Fibroblast of lung (primary cell): ENCODE data around the gene CHMP4B. TPM values are rescaled to one million over a fixed set of nuclear protein-coding genes. Genes with fewer than 3 reads are reported as not detected.
A peak's percentile ranks its signal among the peaks of the same experiment; 100 is the strongest.

Experiments
- DNase-seq, 2 donors: peaks; one replicate each; pipeline versions ENCODE4 v3.0.0 to v3.0.0-alpha.2; 2010; ENCODE audit warnings: low read depth in 2 of 2
- H2AFZ ChIP-seq: 2 replicates; pipeline ENCODE4 v1.5.1; 2012; ENCODE audit warnings: low read length, control low read depth, inconsistent platforms
- H3K27ac ChIP-seq: 2 replicates; pipeline ENCODE4 v1.5.1; 2011; ENCODE audit warnings: low read length, control low read depth; ENCODE audit not compliant: insufficient read depth
- H3K27me3 ChIP-seq: 2 replicates; pipeline ENCODE4 v1.5.1; 2011; ENCODE audit warnings: mild to moderate bottlenecking, low read length; ENCODE audit not compliant: control insufficient read depth, insufficient read depth
- H3K36me3 ChIP-seq: 2 replicates; pipeline ENCODE4 v1.5.1; 2011; ENCODE audit warnings: low read length; ENCODE audit not compliant: control insufficient read depth, insufficient read depth
- H3K4me1 ChIP-seq: 2 replicates; pipeline ENCODE4 v1.5.1; 2011; ENCODE audit warnings: low read length; ENCODE audit not compliant: control insufficient read depth, insufficient read depth; ENCODE audit errors: extremely low read depth
- H3K4me2 ChIP-seq: 2 replicates; pipeline ENCODE4 v1.5.1; 2011; ENCODE audit warnings: low read length, control low read depth; ENCODE audit not compliant: insufficient read depth; ENCODE audit errors: extremely low read depth
- H3K4me3 ChIP-seq, 4 experiments: fragments of 200-600 bp in 1 of 4; sonication (generic) in 1 of 4; replicated peaks in 1 of 4; 2 replicates each; pipeline ENCODE4 v1.5.1; 2011 to 2016; ENCODE audit warnings: low read length in 4 of 4, low read depth in 3 of 4, mild to moderate bottlenecking in 3 of 4, control low read depth in 2 of 4, inconsistent platforms in 1 of 4, mixed read lengths in 1 of 4; ENCODE audit not compliant: insufficient read depth in 1 of 4; ENCODE audit errors: control extremely low read depth in 1 of 4
- H3K79me2 ChIP-seq: 2 replicates; pipeline ENCODE4 v1.5.1; 2012; ENCODE audit warnings: mild to moderate bottlenecking, low read length, inconsistent platforms; ENCODE audit not compliant: control insufficient read depth, insufficient read depth
- H3K9ac ChIP-seq: 2 replicates; pipeline ENCODE4 v1.5.1; 2011; ENCODE audit warnings: mild to moderate bottlenecking, low read length, control low read depth; ENCODE audit not compliant: insufficient read depth
- H3K9me3 ChIP-seq: 2 replicates; pipeline ENCODE4 v1.5.1; 2012; ENCODE audit warnings: low read depth, low read length; ENCODE audit not compliant: control insufficient read depth, insufficient read depth
- H4K20me1 ChIP-seq: 2 replicates; pipeline ENCODE4 v1.5.1; 2011; ENCODE audit warnings: low read length; ENCODE audit not compliant: control insufficient read depth, insufficient read depth; ENCODE audit errors: extremely low read depth
- EZH2 ChIP-seq: IDR thresholded peaks from 2 replicates; pipeline ENCODE4 v1.5.1; 2012; ENCODE audit warnings: low read length, control low read depth, mild to moderate bottlenecking; ENCODE audit errors: missing control alignments
- polyA plus RNA-seq, 2 donors: library from polyadenylated mRNA; depleted of rRNA in 1 of 2; stranded (reverse) in 1 of 2; unstranded in 1 of 2; fragments of >200 nt; gene quantifications; 2 replicates each; pipeline ENCODE4 v1.2.1, GENCODE V29; 2011 to 2012; ENCODE audit warnings: missing spikeins in 1 of 2
- total RNA-seq: library from RNA; depleted of rRNA; stranded (reverse); fragments of >200 nt; gene quantifications from 2 replicates; pipeline ENCODE4 v1.2.1, GENCODE V29; 2014
- TF ChIP-seq, protein P1 (sequence below), 2 donors: IDR thresholded peaks in 1 of 2; conservative IDR thresholded peaks in 1 of 2; 1 replicate in 1 of 2; 2 replicates in 1 of 2; pipeline ENCODE4 v1.5.1; 2011 to 2012; ENCODE audit warnings: low read length in 2 of 2, control low read depth in 1 of 2, inconsistent platforms in 1 of 2, low read depth in 1 of 2, mild to moderate bottlenecking in 1 of 2

Gene CHMP4B
- total and polyA plus RNA-seq, 2 donors (not counting 1 experiment from before 2014, with no cell fraction given): 26.3 to 83.2 TPM

DNA sequence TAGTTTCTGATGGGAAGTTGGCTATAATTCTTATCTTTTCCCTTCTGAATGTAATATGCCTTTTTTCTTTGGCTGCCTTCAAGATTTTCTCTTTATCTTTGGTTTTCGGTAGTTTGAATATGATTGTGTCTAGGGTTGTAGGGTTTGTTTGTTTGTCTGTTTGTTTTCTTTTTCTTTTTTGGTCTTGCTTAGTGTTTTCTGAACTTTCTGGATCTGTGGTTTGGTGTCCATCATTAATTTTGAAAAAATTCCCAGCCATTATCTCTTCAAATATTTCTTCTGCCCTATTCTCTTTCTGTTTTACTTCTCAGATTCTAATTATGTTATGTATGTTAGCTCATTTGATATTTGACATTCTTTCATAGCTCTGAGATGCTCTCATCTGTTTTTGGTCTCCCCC, 79.4 kb downstream of the CHMP4B start:
- Histone ChIP-seq H3K36me3 (no peaks in the 10 kb centered on the region), H3K27me3 (peaks cover 6% of the 10 kb centered on the region), H3K9ac (no peak overlapping the region), H3K4me3 (no peak overlapping the region), H4K20me1 (no peaks in the 10 kb centered on the region), H3K9me3 (no peaks in the 10 kb centered on the region), H3K27ac (no peak overlapping the region), H3K79me2 (no peaks in the 10 kb centered on the region), H2AFZ (no peak overlapping the region), H3K4me2 (no peak overlapping the region), H3K4me1 (no peaks in the 10 kb centered on the region)
- no peak for DNase-seq
- TF ChIP-seq EZH2: no peak
- TF ChIP-seq, protein P1, sequence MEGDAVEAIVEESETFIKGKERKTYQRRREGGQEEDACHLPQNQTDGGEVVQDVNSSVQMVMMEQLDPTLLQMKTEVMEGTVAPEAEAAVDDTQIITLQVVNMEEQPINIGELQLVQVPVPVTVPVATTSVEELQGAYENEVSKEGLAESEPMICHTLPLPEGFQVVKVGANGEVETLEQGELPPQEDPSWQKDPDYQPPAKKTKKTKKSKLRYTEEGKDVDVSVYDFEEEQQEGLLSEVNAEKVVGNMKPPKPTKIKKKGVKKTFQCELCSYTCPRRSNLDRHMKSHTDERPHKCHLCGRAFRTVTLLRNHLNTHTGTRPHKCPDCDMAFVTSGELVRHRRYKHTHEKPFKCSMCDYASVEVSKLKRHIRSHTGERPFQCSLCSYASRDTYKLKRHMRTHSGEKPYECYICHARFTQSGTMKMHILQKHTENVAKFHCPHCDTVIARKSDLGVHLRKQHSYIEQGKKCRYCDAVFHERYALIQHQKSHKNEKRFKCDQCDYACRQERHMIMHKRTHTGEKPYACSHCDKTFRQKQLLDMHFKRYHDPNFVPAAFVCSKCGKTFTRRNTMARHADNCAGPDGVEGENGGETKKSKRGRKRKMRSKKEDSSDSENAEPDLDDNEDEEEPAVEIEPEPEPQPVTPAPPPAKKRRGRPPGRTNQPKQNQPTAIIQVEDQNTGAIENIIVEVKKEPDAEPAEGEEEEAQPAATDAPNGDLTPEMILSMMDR (conservative IDR thresholded peaks at IDR 0.05 in 1 of 2, IDR thresholded peaks at IDR 0.05 in 1 of 2; ENCODE audit: low read depth in 1 of 2, low read length in 2 of 2): no peak

- H3K36me3 ChIP-seq: no peaks in the 10 kb centered on the region
- H3K27ac ChIP-seq: no peak overlapping the region
Measured at GRCh38 chr20:33893314-33893713, 82.2 kb downstream of the CHMP4B start.

GRCh38 chr20:33894798-33895197, 83.7 kb downstream of the CHMP4B start:
- no peaks in the 10 kb centered on the region for H3K9me3 ChIP-seq
- TF ChIP-seq, protein P1 (conservative IDR thresholded peaks at IDR 0.05 in 1 of 2, IDR thresholded peaks at IDR 0.05 in 1 of 2; ENCODE audit: low read depth in 1 of 2, low read length in 2 of 2): no peak
- no peak for TF ChIP-seq EZH2
- H3K27me3 ChIP-seq: no peaks in the 10 kb centered on the region
- DNase-seq: peak in 1 of 2 donors; percentile 62
- no peak overlapping the region for H3K4me3 ChIP-seq
- no peaks in the 10 kb centered on the region for H3K36me3 ChIP-seq
- no peak overlapping the region for H2AFZ ChIP-seq
- no peak overlapping the region for H3K9ac ChIP-seq
- no peak overlapping the region for H3K4me2 ChIP-seq
- H4K20me1 ChIP-seq: no peaks in the 10 kb centered on the region
- no peaks in the 10 kb centered on the region for H3K4me1 ChIP-seq
- H3K79me2 ChIP-seq: no peaks in the 10 kb centered on the region
- H3K27ac ChIP-seq: no peak overlapping the region

More at GRCh38 chr20:33893314-33893713, 82.2 kb downstream of the CHMP4B start:
- no peaks in the 10 kb centered on the region for H3K4me1 ChIP-seq
- H3K9ac ChIP-seq: no peak overlapping the region
- H3K4me2 ChIP-seq: no peak overlapping the region
- no peaks in the 10 kb centered on the region for H4K20me1 ChIP-seq
- no peak overlapping the region for H3K4me3 ChIP-seq
- no peaks in the 10 kb centered on the region for H3K9me3 ChIP-seq
- TF ChIP-seq, protein P1 (conservative IDR thresholded peaks at IDR 0.05 in 1 of 2, IDR thresholded peaks at IDR 0.05 in 1 of 2; ENCODE audit: low read depth in 1 of 2, low read length in 2 of 2): no peak
- DNase-seq: peak; percentile 40 to 90
- H2AFZ ChIP-seq: no peak overlapping the region
- no peaks in the 10 kb centered on the region for H3K79me2 ChIP-seq
- peaks cover 3% of the 10 kb centered on the region for H3K27me3 ChIP-seq
